ENCODE measurements around the gene ABCC10.
"Not testable (repeated sequence)": the region's sequence is repeated elsewhere in the genome, so short reads cannot be mapped to it uniquely, and the experiment has no call there.

The ABCC10 gene

DNA sequence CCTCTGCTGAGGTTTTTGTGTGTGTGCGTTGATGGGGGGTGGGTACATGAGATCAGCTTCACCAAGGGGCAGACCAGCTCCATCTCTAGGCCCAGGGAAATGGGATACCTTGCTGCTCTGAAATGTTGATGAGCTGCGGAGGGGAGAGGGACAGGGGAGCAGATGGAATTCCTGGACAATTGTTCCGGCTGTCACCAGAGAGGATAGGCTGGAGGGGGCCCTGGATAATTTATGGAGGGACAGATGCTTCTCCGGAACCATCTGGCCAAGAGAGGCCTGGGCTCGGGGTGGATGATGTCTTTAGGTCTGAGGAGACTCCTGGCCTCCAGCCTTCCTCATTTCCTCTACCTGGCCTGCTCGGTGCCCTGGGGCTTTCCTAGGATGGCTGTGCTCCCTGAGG, 48.2 kb downstream of the ABCC10 start:
- DNase-seq = no peak

- peak; percentile 47 for DNase-seq
Observed at GRCh38 chr6:43476746-43477145, 49.4 kb downstream of the ABCC10 start.

DNA sequence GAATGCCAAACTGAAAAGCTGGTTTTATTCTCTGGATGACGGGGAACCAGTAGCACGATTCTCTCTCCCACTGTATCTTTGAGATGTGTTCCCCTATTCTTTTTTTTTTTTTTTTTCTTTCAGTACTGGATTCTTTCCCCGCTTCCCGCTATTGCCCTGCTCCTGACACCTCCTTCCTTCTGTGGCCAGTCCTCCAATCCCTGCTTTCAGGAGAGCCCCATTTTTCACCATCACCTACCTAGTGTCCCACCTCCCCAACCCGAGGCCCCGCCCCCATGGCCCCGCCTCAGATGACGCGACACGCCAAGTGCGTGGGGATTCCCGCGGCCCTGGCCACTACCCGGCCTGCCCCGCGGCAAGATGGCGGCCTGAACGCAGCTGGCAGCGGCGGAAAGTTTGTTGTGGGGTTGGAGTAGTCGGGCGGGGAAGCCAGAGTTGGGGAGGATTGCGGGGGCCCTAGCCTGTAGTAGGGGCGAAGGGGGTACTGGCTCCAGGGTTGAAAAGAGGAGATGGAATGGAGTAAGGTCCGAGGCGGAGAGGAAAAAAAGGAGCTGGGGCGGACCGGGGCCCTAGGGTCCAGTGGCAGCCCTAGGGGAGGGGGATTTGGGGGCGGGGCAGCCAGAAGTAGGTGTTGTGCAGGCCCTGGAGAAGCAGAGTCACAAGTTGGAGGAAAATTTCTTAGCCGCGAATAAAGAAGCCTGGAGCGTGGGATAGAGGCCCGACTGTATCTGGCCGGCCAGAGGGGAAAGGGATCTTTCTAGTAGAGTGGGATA, 50.1 kb downstream of the ABCC10 start, which contains the start of gene TJAP1:
Gene TJAP1 (plus strand): TSS at position 336 of the 773 bp plus-strand sequence. CDS start 21,432 bp downstream, outside the sequence.
- DNase-seq = peak; percentile 93

- peak; percentile 42 for DNase-seq
Observed at GRCh38 chr6:43478008-43478372, 50.6 kb downstream of the ABCC10 start.

GRCh38 chr6:43481075-43481474, 53.7 kb downstream of the ABCC10 start:
- no peak for DNase-seq

DNA sequence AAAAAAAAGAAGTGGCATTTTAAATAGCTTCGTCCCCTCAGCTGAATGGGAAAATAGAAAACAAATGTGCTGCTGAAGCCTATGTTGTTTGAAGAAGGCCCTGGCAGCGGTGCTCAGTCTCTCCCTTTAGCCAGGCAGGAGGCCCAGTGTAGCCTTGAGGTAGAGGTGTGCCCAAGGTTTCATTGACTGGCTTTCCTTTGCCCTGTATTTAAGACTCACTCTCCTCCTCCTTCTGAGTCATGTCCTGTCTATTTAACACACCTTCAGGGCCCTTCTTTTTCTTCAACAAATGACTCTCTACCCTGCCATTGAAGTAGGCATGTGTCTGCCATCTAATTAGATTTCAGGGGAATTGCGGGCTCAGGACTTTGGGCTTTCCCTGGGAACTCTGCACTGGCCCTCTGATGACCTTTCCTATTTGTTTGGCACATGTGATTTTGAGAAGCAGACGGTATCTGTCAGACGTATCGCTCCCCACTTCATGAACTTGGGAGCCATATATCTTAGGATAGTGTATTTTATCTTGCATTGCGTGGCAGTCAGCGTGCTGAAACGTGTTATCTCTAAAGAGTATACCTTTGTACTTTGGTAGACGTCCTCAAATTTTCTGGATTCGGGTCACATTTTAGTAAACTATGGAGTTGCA, 54.4 kb downstream of the ABCC10 start:
- DNase-seq = no peak

DNA sequence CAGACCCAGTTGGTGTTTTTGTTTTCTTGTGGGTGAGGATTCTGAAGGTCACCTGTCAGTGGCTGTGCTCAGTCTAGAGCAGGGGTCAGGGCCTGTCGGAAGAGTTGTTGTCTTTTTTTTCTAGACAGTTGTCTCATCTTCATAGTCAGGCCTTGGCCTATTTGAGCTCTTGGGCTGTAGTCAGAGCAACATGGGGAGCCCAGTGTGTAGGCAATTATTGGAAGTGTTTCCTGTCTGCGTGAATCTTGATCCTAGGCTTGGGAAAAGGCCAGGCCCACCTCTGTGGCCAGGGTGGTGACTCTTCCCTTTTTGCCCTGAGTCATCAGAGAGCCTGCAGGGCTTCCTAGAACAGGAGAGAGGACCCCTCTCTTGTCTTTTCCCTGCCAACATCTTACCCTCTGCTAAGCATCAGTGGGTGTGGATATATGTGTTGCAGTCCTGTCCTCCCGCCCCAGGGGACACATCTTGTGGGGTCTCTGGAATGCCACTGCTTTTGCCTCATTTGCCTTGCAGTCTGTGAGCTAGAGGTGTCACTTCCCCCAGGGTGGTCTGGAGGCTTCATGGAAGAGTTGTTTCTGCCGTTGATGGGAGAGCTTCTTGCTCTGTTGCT, 61.4 kb downstream of the ABCC10 start:
- no peak for DNase-seq

- DNase-seq = no peak
Observed at GRCh38 chr6:43489277-43490072, 62.1 kb downstream of the ABCC10 start.

- DNase-seq = no peak
Observed at GRCh38 chr6:43490523-43490939, 63.2 kb downstream of the ABCC10 start.

GRCh38 chr6:43491750-43492661, 64.7 kb downstream of the ABCC10 start:
- DNase-seq = no peak

DNA sequence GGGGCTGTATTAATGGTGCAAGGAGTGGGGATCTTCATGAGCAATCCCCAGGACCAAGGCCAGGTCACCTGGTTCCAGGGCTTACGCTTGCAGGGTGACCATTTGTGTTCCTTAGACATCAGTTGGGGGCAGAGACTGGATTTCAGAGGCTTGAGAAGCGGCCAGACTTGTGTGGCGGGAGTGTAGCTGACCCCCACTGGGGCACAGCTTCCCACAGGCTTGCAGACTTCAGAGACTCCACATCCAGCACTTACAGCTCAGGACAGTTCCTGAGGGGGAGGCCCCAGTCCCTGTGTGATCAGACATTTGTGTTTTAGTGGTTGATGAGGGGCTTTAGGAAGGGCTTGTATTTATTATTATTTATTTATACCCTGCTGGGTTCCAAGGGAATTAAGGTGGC, 65.3 kb downstream of the ABCC10 start:
- no peak for DNase-seq

GRCh38 chr6:43493230-43493629, 65.9 kb downstream of the ABCC10 start:
- DNase-seq = no peak

DNA sequence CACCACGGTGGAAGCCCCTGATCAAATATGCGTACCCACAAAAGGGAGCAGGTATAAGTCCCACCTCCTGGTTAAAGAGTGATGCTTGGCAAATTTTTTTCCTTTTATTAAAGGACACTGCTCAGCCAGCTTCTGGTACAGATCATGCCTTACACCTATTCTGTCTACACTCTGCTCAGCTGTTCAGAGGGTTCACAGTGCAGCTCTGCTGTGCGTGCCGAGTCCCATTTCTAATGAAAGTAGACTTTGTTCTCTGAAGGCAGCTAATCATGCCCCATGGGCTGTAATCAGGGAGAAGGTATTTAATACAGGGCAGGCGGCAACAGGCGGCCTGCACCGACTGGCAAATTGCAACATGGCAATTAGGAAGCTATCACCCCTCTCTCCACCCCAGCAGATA, 66.5 kb downstream of the ABCC10 start:
- no peak for DNase-seq

DNA sequence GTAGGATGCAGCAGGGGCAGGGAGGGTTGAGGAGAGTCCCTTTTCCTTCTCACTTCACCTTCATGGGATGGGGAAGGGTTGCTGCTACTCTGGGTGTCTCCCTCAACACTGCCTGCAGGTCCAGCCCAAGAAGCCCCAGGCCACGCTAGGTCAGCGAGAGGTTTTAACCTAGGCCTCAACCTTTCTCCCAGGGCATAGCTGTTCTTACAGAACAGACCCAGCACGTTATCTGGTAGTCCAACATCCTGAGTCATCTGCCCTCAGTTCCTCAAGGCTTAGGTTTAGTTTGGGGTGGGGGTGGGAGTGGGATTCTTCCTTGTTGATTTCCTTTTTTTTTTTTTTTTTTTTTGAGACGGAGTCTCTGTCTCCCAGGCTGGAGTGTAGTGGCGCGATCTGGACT, 67.0 kb downstream of the ABCC10 start:
- no peak for DNase-seq

DNA sequence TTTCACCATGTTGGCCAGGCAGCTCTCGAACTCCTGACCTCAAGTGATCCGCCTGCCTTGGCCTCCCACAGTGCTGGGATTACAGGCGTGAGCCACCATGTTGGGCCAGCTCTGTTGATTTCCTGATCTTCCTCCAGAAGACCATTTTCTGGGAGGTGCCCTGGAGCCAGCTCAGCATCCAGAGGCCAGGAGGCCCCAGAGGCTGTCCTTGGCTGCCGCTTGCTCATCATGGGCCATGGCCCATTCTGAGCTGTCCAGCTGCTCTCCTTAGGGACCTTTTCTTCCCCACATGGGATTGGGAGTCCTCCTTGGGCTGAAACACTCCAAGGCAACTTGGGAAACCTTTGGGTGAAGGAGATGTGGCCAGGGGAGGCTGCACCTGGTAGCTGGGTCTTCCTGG, 67.4 kb downstream of the ABCC10 start:
- DNase-seq = no peak

- peak; percentile 28 for DNase-seq
Observed at GRCh38 chr6:43495409-43495941, 68.1 kb downstream of the ABCC10 start.

- DNase-seq = peak; percentile 35
Observed at GRCh38 chr6:43496370-43497128, 69.2 kb downstream of the ABCC10 start.

GRCh38 chr6:43497129-43497396, 69.7 kb downstream of the ABCC10 start:
- no peak for DNase-seq

DNA sequence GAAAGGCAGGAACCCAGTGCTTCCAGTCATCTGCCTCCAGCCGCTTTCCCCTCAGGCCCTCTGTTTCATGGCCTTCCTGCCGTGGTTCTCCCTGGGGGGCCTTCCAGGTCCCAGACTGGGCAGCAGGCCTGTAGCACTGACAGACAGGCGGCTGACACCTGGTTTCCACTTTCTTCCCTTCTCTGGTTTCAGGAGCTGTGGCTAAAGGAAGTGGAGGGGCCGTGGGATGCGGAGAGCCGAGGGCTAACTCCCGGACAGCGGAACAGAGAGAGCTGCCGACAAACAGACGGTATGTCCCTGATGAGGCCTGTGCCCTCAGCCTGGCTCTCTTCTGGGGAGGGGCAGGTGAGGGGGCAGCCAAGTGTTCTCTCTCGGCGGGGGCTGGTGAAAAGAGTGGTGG, 70.3 kb downstream of the ABCC10 start:
- no peak for DNase-seq

GRCh38 chr6:43498291-43498690, 71.0 kb downstream of the ABCC10 start:
- not testable (repeated sequence) for DNase-seq
